ENCODE results near the gene MICB.
"Not testable (repeated sequence)": the region's sequence is repeated elsewhere in the genome, so short reads cannot be mapped to it uniquely, and the experiment has no call there.

Gene MICB

DNA sequence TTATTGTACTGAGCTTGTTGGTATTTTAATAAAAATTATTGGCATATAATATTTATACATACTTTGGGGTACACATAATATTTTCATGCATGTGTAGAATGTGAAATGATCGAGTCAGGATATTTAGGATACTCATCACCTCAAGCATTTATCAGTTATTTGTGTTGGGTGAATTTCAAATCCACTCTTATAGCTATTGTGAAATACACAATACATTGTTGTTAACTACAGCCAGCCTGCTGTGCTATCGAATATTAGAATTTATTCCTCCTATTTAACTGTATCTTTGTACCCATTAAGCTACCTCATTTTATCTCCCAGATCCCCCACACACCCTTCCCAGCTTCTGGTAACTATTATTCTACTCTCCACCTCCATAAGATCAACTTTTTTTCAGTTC lies 14.6 kb upstream of the MICB start:
- TF ChIP-seq, protein P1, sequence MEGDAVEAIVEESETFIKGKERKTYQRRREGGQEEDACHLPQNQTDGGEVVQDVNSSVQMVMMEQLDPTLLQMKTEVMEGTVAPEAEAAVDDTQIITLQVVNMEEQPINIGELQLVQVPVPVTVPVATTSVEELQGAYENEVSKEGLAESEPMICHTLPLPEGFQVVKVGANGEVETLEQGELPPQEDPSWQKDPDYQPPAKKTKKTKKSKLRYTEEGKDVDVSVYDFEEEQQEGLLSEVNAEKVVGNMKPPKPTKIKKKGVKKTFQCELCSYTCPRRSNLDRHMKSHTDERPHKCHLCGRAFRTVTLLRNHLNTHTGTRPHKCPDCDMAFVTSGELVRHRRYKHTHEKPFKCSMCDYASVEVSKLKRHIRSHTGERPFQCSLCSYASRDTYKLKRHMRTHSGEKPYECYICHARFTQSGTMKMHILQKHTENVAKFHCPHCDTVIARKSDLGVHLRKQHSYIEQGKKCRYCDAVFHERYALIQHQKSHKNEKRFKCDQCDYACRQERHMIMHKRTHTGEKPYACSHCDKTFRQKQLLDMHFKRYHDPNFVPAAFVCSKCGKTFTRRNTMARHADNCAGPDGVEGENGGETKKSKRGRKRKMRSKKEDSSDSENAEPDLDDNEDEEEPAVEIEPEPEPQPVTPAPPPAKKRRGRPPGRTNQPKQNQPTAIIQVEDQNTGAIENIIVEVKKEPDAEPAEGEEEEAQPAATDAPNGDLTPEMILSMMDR (conservative IDR thresholded peaks at IDR 0.05; ENCODE audit: low read length): no peak
- H3K4me3 ChIP-seq (ENCODE audit: low read length): no peak overlapping the region
- DNase-seq (ENCODE audit: low read depth): no peak

GRCh38 chr6:31485055-31485454 lies 12.9 kb upstream of the MICB start:
- no peak overlapping the region for H3K4me3 ChIP-seq (ENCODE audit: low read length)
- TF ChIP-seq, protein P1 (conservative IDR thresholded peaks at IDR 0.05; ENCODE audit: low read length): no peak
- peak; percentile 14 for DNase-seq (ENCODE audit: low read depth)

DNA sequence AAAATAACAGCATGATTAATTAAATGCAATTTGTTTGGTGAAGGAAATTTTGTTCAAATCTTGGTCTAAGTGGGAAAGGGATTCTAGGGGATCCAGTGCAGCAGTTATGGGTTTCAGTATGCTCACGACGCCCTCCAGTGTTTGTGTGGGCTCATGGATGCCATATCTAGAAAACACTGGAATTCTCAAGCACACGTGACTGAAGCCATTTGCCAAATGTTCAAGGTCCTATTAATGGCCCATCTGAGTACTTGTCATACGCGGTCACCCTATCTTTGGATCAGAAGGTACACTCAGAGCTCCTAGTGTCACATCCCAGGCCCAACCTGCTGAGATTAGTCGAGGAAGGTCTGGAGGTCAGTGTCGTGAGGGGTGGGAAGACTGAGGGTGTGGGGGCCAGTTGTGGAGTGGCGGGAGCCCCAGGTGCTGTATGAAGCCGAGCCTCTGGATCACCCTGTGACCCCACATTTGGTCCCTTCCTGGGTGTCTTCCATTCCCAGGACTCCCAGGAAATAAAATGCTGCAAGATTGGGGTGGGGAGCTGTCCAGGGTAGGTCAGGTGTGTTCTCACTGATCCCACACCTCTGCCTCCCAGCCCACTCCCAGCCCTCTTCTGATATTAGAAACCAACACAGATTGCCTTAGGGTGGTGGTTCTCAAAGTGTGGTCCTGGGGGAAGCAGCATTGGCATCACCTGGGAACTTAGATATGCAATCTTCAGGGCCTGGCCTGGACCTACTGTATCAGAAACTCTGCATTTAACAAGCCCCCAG lies 11.7 kb upstream of the MICB start:
- not testable (repeated sequence) for DNase-seq (ENCODE audit: low read depth); H3K4me3 ChIP-seq (ENCODE audit: low read length)

DNA sequence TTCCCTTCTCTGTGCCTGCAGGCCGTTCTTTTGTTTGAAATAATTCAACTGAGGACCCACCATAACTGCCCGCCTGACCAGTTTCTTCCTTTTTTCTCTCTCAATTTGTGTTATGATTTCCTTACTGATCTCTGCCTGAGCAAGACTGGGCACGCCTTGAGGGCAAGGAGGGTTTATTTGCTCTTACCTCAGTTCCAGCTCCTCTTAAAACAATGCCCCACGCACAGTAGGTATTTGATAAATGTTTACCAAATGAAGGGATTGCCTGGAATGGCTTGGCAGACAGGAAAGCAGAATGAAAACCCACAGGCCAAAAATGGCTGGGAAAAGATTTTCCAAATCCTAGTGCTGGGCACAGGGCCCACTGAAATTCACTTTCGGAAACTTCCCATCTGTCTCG lies 10.3 kb upstream of the MICB start:
- not testable (repeated sequence) for H3K4me3 ChIP-seq (ENCODE audit: low read length); DNase-seq (ENCODE audit: low read depth)

DNA sequence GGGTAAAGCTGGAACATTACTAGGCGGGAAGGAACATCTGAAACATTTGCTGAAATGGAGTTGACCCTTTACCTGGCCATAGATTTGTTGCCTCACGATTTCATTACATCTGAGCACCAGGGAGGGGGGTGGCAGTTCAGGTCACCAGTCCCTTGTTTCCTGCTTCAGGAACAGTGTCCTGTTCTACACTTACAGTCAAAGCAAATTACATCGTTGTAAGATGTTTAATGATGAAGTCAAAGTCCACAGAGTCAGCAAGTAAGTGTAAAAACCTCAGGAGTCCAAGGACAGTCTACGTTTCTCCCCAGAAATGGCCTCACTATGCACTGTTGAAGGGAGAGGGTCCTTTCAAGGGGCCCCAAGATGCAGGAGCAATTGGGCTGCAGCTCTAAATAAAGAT lies 8.9 kb upstream of the MICB start:
- no peak overlapping the region for H3K4me3 ChIP-seq (ENCODE audit: low read length)
- DNase-seq (ENCODE audit: low read depth): no peak
- TF ChIP-seq, protein P1 (conservative IDR thresholded peaks at IDR 0.05; ENCODE audit: low read length): no peak

- H3K4me3 ChIP-seq (ENCODE audit: low read length): no peak overlapping the region
- TF ChIP-seq, protein P1 (conservative IDR thresholded peaks at IDR 0.05; ENCODE audit: low read length): no peak
Observed at GRCh38 chr6:31490115-31490873, 7.7 kb upstream of the MICB start.

GRCh38 chr6:31493550-31493874 lies 4.4 kb upstream of the MICB start:
- H3K4me3 ChIP-seq (ENCODE audit: low read length): peak overlapping the region; percentile 79
- DNase-seq (ENCODE audit: low read depth): not testable (repeated sequence)

More at GRCh38 chr6:31490115-31490873, 7.7 kb upstream of the MICB start:
- no peak for DNase-seq (ENCODE audit: low read depth)

GRCh38 chr6:31493875-31494694 lies 3.9 kb upstream of the MICB start:
- peak; percentile 67 for DNase-seq (ENCODE audit: low read depth)
- peak overlapping the region; percentile 79 for H3K4me3 ChIP-seq (ENCODE audit: low read length)
- TF ChIP-seq, protein P1 (conservative IDR thresholded peaks at IDR 0.05; ENCODE audit: low read length): peak; percentile 81

Measured in AG10803 (cell line).